CD4-positive, alpha-beta memory T cell (primary cell): Measurements from ENCODE around the gene FNDC3B. TPM values are rescaled to one million over a fixed set of nuclear protein-coding genes. Genes with fewer than 3 reads are reported as not detected.

Experiments used
- CTCF ChIA-PET: fragments of 350-600 bp; sonication (Branson Sonifier 250); formaldehyde crosslinking; loops from one replicate; lab custom pipeline; 2021; ENCODE audit warnings: inconsistent platforms; ENCODE audit not compliant: partially characterized antibody; lab: Charles Lee
- POLR2A ChIA-PET: fragments of 350-600 bp; sonication (Branson Sonifier 250); formaldehyde crosslinking; loops from one replicate; lab custom pipeline; 2021; ENCODE audit not compliant: partially characterized antibody; lab: Charles Lee
- DNase-seq, 5 donors: peaks; one replicate each; pipeline versions ENCODE4 v3.0.0 to v3.0.0-alpha.2; 2020 to 2022; ENCODE audit warnings: mixed read lengths in 1 of 5
- H3K27ac ChIP-seq: one replicate; pipeline ENCODE4 v1.7.0; 2013; ENCODE audit warnings: low read depth, low read length
- H3K27me3 ChIP-seq: 2 replicates; pipeline ENCODE4 v1.7.0; 2013; ENCODE audit warnings: mild to moderate bottlenecking, low read length, moderate library complexity; ENCODE audit not compliant: insufficient read depth
- H3K36me3 ChIP-seq: 2 replicates; pipeline ENCODE4 v1.7.0; 2013; ENCODE audit warnings: mild to moderate bottlenecking, low read length, moderate library complexity; ENCODE audit not compliant: insufficient read depth
- H3K4me1 ChIP-seq: 2 replicates; pipeline ENCODE4 v1.7.0; 2013; ENCODE audit warnings: mild to moderate bottlenecking, low read length, moderate library complexity; ENCODE audit not compliant: insufficient read depth
- H3K4me3 ChIP-seq, 2 donors: one replicate each; pipeline ENCODE4 v1.7.0; 2013; ENCODE audit warnings: low read length in 2 of 2, mild to moderate bottlenecking in 1 of 2
- H3K9me3 ChIP-seq, 2 donors: one replicate each; pipeline ENCODE4 v1.7.0; 2013; ENCODE audit warnings: low read length in 2 of 2, control low read depth in 1 of 2; ENCODE audit not compliant: control insufficient read depth in 1 of 2
- H3K27ac Mint-ChIP-seq, 7 donors: one replicate each; pipeline ENCODE4 v1.8.0; 2020 to 2021; ENCODE audit warnings: mixed read lengths in 7 of 7, mild to moderate bottlenecking in 6 of 7, inconsistent platforms in 3 of 7, moderate library complexity in 3 of 7
- H3K27me3 Mint-ChIP-seq, 2 donors: one replicate each; pipeline ENCODE4 v1.8.0; 2020 to 2021; ENCODE audit warnings: mixed read lengths in 2 of 2
- H3K36me3 Mint-ChIP-seq, 2 donors: one replicate each; pipeline ENCODE4 v1.8.0; 2020 to 2021; ENCODE audit warnings: mixed read lengths in 2 of 2, inconsistent platforms in 1 of 2, mild to moderate bottlenecking in 1 of 2
- H3K4me1 Mint-ChIP-seq, 4 donors: one replicate each; pipeline ENCODE4 v1.8.0; 2020 to 2021; ENCODE audit warnings: mixed read lengths in 4 of 4, mild to moderate bottlenecking in 1 of 4
- H3K4me3 Mint-ChIP-seq, 8 donors: one replicate each; pipeline ENCODE4 v1.8.0; 2020 to 2021; ENCODE audit warnings: mixed read lengths in 8 of 8, mild to moderate bottlenecking in 7 of 8, moderate library complexity in 6 of 8, inconsistent platforms in 3 of 8
- H3K9me3 Mint-ChIP-seq, 8 donors: one replicate each; pipeline ENCODE4 v1.8.0; 2020 to 2021; ENCODE audit warnings: mixed read lengths in 8 of 8, mild to moderate bottlenecking in 5 of 8, inconsistent platforms in 3 of 8, moderate library complexity in 1 of 8
- intact Hi-C: fragments of 100-400 bp; cut with micrococcal nuclease; formaldehyde crosslinking; loops from one replicate; pipeline ENCODE4 v1.15.1; 2023
- polyA plus RNA-seq, 2 donors: library from polyadenylated mRNA; unstranded; fragments of 300-500 nt; fragmentation: Illumina TruSeq; gene quantifications; one replicate each; pipeline ENCODE4 v1.2.3, GENCODE V29; 2021
- total RNA-seq, 2 experiments: library from RNA; stranded (reverse); gene quantifications; one replicate each; pipeline ENCODE4 v1.2.3, GENCODE V29; 2021

Gene FNDC3B
- total and polyA plus RNA-seq, 4 experiments from 2014 or later: 10.9 to 18.2 (median 14.8) TPM

- no peaks in the 10 kb centered on the region for H3K4me1 Mint-ChIP-seq
- intact Hi-C loops: no loop called here
- H3K27me3 ChIP-seq: no peaks in the 10 kb centered on the region
- no peak overlapping the region for H3K27ac Mint-ChIP-seq
- peaks cover 10 to 17% of the 10 kb centered on the region in 2 donors for H3K27me3 Mint-ChIP-seq
- H3K9me3 ChIP-seq: no peaks in the 10 kb centered on the region
- H3K36me3 ChIP-seq: no peaks in the 10 kb centered on the region
- DNase-seq: no peak
- no peaks in the 10 kb centered on the region for H3K4me1 ChIP-seq
- H3K27ac ChIP-seq: no peak overlapping the region
- H3K9me3 Mint-ChIP-seq: peaks cover 0 to 5% (median 0%) of the 10 kb centered on the region in 8 donors
- H3K4me3 ChIP-seq: no peak overlapping the region
- H3K36me3 Mint-ChIP-seq: no peaks in the 10 kb centered on the region
- CTCF ChIA-PET: no interaction called here
- H3K4me3 Mint-ChIP-seq: no peak overlapping the region
- POLR2A ChIA-PET: no interaction called here
These were observed 371.5 kb downstream of the FNDC3B start for GRCh38 chr3:172410702-172411477.

- no peak for DNase-seq
- no peak overlapping the region for H3K4me3 ChIP-seq
- ChIA-PET POLR2A (no interaction called here), CTCF (no interaction called here)
- peaks cover 0 to 5% (median 0%) of the 10 kb centered on the region in 8 donors for H3K9me3 Mint-ChIP-seq
- no peak overlapping the region for H3K27ac ChIP-seq
- H3K36me3 ChIP-seq: no peaks in the 10 kb centered on the region
- H3K27me3 ChIP-seq: no peaks in the 10 kb centered on the region
- no peaks in the 10 kb centered on the region for H3K4me1 Mint-ChIP-seq
- no peak overlapping the region for H3K4me3 Mint-ChIP-seq
- H3K27ac Mint-ChIP-seq: no peak overlapping the region
- peaks cover 13 to 18% of the 10 kb centered on the region in 2 donors for H3K27me3 Mint-ChIP-seq
- intact Hi-C loops: no loop called here
- H3K9me3 ChIP-seq: no peaks in the 10 kb centered on the region
- no peaks in the 10 kb centered on the region for H3K36me3 Mint-ChIP-seq
- H3K4me1 ChIP-seq: no peaks in the 10 kb centered on the region
These were observed 372.1 kb downstream of the FNDC3B start for GRCh38 chr3:172411478-172411947.

- POLR2A ChIA-PET: no interaction called here
These were observed 375.9 kb downstream of the FNDC3B start for GRCh38 chr3:172415323-172415722.

DNA sequence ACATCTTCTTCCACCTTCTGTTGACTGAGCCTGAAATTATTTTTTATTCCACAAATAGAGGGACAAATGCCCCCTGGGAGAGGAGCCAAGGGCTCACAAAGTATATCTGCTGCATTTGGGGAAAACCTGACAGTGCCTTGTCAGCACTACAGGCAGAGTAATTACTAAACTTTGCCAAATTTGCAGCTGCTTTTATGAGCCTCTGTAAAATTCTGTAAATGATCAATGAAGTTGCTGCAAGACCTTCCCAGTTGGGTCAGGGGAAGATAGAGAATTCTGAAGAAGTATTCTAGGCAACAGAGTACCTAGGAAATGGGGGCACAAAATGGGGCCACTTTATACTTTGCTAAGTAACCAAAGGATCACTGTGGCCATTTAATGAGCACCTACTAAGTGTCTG is 398.3 kb downstream of the FNDC3B start:
- ChIA-PET POLR2A (no interaction called here), CTCF (no interaction called here)
- Histone ChIP-seq H3K4me1 (no peaks in the 10 kb centered on the region), H3K9me3 (no peaks in the 10 kb centered on the region), H3K36me3 (no peaks in the 10 kb centered on the region), H3K4me3 (no peak overlapping the region), H3K27me3 (peaks cover 5% of the 10 kb centered on the region), H3K27ac (no peak overlapping the region)
- intact Hi-C loops: no loop called here
- Mint-ChIP-seq H3K36me3 (peaks cover 0 to 7% of the 10 kb centered on the region in 2 donors), H3K9me3 (peaks cover 1 to 12% (median 10%) of the 10 kb centered on the region in 8 donors), H3K27ac (no peak overlapping the region), H3K27me3 (peaks cover 28 to 32% of the 10 kb centered on the region in 2 donors), H3K4me1 (no peaks in the 10 kb centered on the region), H3K4me3 (no peak overlapping the region)
- no peak for DNase-seq

More at GRCh38 chr3:172415323-172415722, 375.9 kb downstream of the FNDC3B start:
- DNase-seq: no peak
- Histone ChIP-seq H3K27me3 (no peaks in the 10 kb centered on the region), H3K36me3 (no peaks in the 10 kb centered on the region), H3K4me3 (no peak overlapping the region), H3K9me3 (no peaks in the 10 kb centered on the region), H3K4me1 (no peaks in the 10 kb centered on the region), H3K27ac (no peak overlapping the region)
- H3K36me3 Mint-ChIP-seq: no peaks in the 10 kb centered on the region
- peaks cover 0 to 7% (median 1%) of the 10 kb centered on the region in 8 donors for H3K9me3 Mint-ChIP-seq
- peaks cover 23 to 27% of the 10 kb centered on the region in 2 donors for H3K27me3 Mint-ChIP-seq
- CTCF ChIA-PET: no interaction called here
- H3K4me1 Mint-ChIP-seq: no peaks in the 10 kb centered on the region
- no peak overlapping the region for H3K4me3 Mint-ChIP-seq
- H3K27ac Mint-ChIP-seq: no peak overlapping the region
- intact Hi-C loops: no loop called here

DNA sequence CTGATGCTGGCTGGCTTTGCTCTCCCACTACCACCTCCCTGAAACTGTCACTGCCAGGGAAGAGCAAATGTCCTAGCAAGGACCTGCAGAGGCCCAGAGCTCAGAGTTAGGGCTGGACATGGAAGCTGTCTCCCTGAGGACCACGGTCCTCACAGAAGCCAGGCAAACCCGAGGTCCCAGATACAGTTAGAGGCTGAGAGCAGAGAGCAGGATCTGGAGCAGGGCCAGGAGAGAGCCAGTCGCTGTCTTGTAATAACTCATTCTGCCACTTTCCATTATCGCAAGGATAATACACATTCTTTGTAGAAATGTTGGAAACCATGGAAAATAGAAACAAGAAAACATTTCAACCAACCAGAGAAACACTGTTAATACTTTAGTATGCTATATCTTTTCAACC is 398.8 kb downstream of the FNDC3B start:
- ChIA-PET CTCF (no interaction called here), POLR2A (no interaction called here)
- no peaks in the 10 kb centered on the region for H3K36me3 ChIP-seq
- peaks cover 5% of the 10 kb centered on the region for H3K27me3 ChIP-seq
- peaks cover 0 to 7% of the 10 kb centered on the region in 2 donors for H3K36me3 Mint-ChIP-seq
- no peak overlapping the region for H3K4me3 Mint-ChIP-seq
- no peaks in the 10 kb centered on the region for H3K4me1 Mint-ChIP-seq
- DNase-seq: no peak
- H3K4me1 ChIP-seq: no peaks in the 10 kb centered on the region
- no peaks in the 10 kb centered on the region for H3K9me3 ChIP-seq
- no peak overlapping the region for H3K4me3 ChIP-seq
- H3K27me3 Mint-ChIP-seq: peaks cover 31 to 34% of the 10 kb centered on the region in 2 donors
- no peak overlapping the region for H3K27ac Mint-ChIP-seq
- no peak overlapping the region for H3K27ac ChIP-seq
- intact Hi-C loops: no loop called here
- H3K9me3 Mint-ChIP-seq: peaks cover 1 to 9% (median 6%) of the 10 kb centered on the region in 8 donors

- H3K4me3 ChIP-seq: no peak overlapping the region
- no peak overlapping the region for H3K4me3 Mint-ChIP-seq
- no peaks in the 10 kb centered on the region for H3K9me3 ChIP-seq
- intact Hi-C loops: no loop called here
- H3K9me3 Mint-ChIP-seq: no peaks in the 10 kb centered on the region
- peaks cover 5% of the 10 kb centered on the region for H3K27me3 ChIP-seq
- H3K36me3 Mint-ChIP-seq: no peaks in the 10 kb centered on the region
- DNase-seq: no peak
- peaks cover 0 to under 1% (median under 1%) of the 10 kb centered on the region in 4 donors for H3K4me1 Mint-ChIP-seq
- no peak overlapping the region for H3K27ac Mint-ChIP-seq
- CTCF ChIA-PET: no interaction called here
- H3K27ac ChIP-seq: no peak overlapping the region
- no peaks in the 10 kb centered on the region for H3K4me1 ChIP-seq
- POLR2A ChIA-PET: no interaction called here
- peaks cover 43 to 51% of the 10 kb centered on the region in 2 donors for H3K27me3 Mint-ChIP-seq
- no peaks in the 10 kb centered on the region for H3K36me3 ChIP-seq
These were observed 402.2 kb downstream of the FNDC3B start for GRCh38 chr3:172441581-172441980.

DNA sequence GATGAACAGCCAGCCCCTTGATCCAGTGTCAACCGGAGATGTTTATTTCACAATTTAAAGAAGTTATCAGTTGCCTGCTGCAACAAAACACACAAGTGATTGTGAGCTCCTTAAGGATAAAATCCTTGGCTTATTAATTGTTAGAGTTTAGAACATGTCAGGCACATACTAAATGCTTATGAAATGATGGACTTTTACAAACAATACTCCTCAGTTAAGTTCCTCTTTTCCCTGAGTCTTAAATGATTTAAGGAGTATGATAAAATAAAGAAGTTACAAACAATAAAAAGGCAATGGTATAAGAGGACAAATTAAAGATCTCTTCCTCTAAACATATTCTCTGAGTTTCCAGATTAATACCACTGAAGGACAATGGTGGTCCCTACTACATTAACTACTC is 403.2 kb downstream of the FNDC3B start:
- ChIA-PET POLR2A (no interaction called here), CTCF (interaction anchor here (0.9 kb wide), 1 partner anchor 19 kb away, joined by 3 read pairs; no protein-coding TSS in a partner anchor)
- intact Hi-C loops: no loop called here
- H3K4me3 ChIP-seq: no peak overlapping the region
- DNase-seq: no peak
- H3K27me3 ChIP-seq: peaks cover 8% of the 10 kb centered on the region
- H3K9me3 Mint-ChIP-seq: peaks cover 0 to 2% (median 0%) of the 10 kb centered on the region in 8 donors
- peaks cover 52 to 60% of the 10 kb centered on the region in 2 donors for H3K27me3 Mint-ChIP-seq
- no peak overlapping the region for H3K4me3 Mint-ChIP-seq
- H3K36me3 ChIP-seq: no peaks in the 10 kb centered on the region
- H3K4me1 ChIP-seq: peaks cover 9% of the 10 kb centered on the region
- H3K27ac ChIP-seq: no peak overlapping the region
- no peak overlapping the region for H3K27ac Mint-ChIP-seq
- H3K9me3 ChIP-seq: no peaks in the 10 kb centered on the region
- peaks cover 0 to 7% of the 10 kb centered on the region in 2 donors for H3K36me3 Mint-ChIP-seq
- peaks cover 6 to 11% (median 8%) of the 10 kb centered on the region in 4 donors for H3K4me1 Mint-ChIP-seq
